ENCODE measurements around the gene AJAP1. TPM values are rescaled to one million over a fixed set of nuclear protein-coding genes. Genes with fewer than 3 reads are reported as not detected.

Gene AJAP1
- total RNA-seq, 2 donors from 2014 or later, result not detected

GRCh38 chr1:4699376-4700301 lies 45.2 kb downstream of the AJAP1 start:
- ATAC-seq (no peak), DNase-seq (ENCODE audit: low spot score) (no peak)
- Mint-ChIP-seq H3K27ac (no peak overlapping the region), H3K9me3 (no peaks in the 10 kb centered on the region), H3K4me1 (ENCODE audit: low read depth in 2 of 2) (no peaks in the 10 kb centered on the region), H3K36me3 (no peaks in the 10 kb centered on the region), H3K4me3 (no peak overlapping the region), H3K27me3 (peaks cover 0 to 3% of the 10 kb centered on the region in 2 donors)

- DNase-seq (ENCODE audit: low spot score) (no peak), ATAC-seq (no peak)
- Mint-ChIP-seq H3K27ac (no peak overlapping the region), H3K9me3 (no peaks in the 10 kb centered on the region), H3K4me3 (no peak overlapping the region), H3K36me3 (no peaks in the 10 kb centered on the region), H3K4me1 (ENCODE audit: low read depth in 2 of 2) (no peaks in the 10 kb centered on the region), H3K27me3 (peaks cover 0 to 3% of the 10 kb centered on the region in 2 donors)
These were observed 46.4 kb downstream of the AJAP1 start for GRCh38 chr1:4700801-4701200.

DNA sequence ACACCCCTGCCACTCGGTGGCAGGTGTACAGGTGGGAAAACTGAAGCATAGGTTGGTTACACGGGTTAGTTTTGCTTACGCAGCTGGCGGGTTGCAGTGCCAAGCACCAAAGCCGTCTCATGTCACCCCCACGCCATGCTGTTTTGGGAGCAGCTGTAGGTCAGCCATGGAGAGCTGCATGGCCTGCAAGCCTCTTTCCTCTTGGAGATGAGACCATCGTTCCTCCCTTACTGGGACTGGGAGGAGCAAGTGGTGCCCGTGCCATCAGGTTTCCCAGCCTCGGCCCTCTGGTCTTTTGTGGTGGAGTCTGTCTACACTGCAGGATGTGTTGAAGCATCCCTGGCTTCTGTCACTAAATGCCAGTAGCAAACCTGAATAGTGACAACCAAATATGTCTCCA lies 46.9 kb downstream of the AJAP1 start:
- Mint-ChIP-seq H3K4me3 (no peak overlapping the region), H3K4me1 (ENCODE audit: low read depth in 2 of 2) (no peaks in the 10 kb centered on the region), H3K27me3 (peaks cover 0 to 3% of the 10 kb centered on the region in 2 donors), H3K27ac (no peak overlapping the region), H3K9me3 (no peaks in the 10 kb centered on the region), H3K36me3 (no peaks in the 10 kb centered on the region)
- DNase-seq (ENCODE audit: low spot score) (no peak), ATAC-seq (no peak)

GRCh38 chr1:4702464-4702863 lies 48.1 kb downstream of the AJAP1 start:
- no peak overlapping the region for H3K4me3 Mint-ChIP-seq
- no peak overlapping the region for H3K27ac Mint-ChIP-seq
- H3K4me1 Mint-ChIP-seq (ENCODE audit: low read depth in 2 of 2), result no peaks in the 10 kb centered on the region
- peaks cover 0 to 3% of the 10 kb centered on the region in 2 donors for H3K27me3 Mint-ChIP-seq
- DNase-seq (ENCODE audit: low spot score), result no peak
- no peaks in the 10 kb centered on the region for H3K36me3 Mint-ChIP-seq
- no peaks in the 10 kb centered on the region for H3K9me3 Mint-ChIP-seq
- ATAC-seq, result no peak

DNA sequence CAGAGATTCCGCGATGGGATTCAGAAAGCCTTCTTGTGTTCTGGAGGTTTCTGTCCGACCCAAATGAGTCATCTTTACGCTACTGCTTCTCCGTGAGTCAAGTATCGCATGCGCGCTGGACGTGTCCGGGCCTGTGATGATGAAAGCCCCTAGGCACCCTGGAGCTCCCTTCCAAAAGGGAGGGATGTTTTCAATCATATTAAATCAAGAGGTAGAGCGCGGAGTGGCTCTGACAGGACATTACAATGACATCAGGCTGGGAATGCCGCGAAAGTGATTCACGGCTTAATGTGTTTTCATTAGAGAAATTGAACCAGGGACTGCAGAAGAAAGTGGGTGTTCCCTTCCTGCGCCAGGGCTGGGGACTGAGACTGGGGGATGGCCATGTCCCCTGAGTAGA lies 48.5 kb downstream of the AJAP1 start:
- Mint-ChIP-seq H3K4me1 (ENCODE audit: low read depth in 2 of 2) (no peaks in the 10 kb centered on the region), H3K27me3 (peaks cover 0 to 3% of the 10 kb centered on the region in 2 donors), H3K4me3 (no peak overlapping the region), H3K27ac (no peak overlapping the region), H3K36me3 (no peaks in the 10 kb centered on the region), H3K9me3 (no peaks in the 10 kb centered on the region)
- DNase-seq (ENCODE audit: low spot score) (no peak), ATAC-seq (no peak)

DNA sequence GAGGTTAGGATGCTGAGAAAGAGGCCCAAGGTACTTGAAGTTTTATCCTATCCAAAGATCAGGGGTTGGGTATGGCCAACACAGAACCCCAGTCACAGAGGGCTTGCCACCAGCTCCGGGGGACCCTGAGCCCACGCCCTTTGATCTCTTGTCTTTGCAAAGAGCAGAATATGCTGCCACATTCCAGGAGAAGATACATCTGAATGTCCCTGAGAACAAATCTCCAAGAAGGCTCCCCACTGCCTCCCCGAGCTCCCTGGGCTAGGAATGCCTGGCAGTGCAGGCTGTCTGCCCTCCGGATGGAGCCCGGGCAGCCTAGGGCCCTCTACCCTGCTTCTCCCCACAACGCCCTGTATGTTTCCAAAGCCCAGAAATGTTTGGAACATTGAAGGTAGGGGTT lies 49.2 kb downstream of the AJAP1 start:
- no peak overlapping the region for H3K27ac Mint-ChIP-seq
- peaks cover 0 to 3% of the 10 kb centered on the region in 2 donors for H3K27me3 Mint-ChIP-seq
- H3K9me3 Mint-ChIP-seq, result no peaks in the 10 kb centered on the region
- no peak overlapping the region for H3K4me3 Mint-ChIP-seq
- no peak for DNase-seq (ENCODE audit: low spot score)
- ATAC-seq, result no peak
- H3K36me3 Mint-ChIP-seq, result no peaks in the 10 kb centered on the region
- H3K4me1 Mint-ChIP-seq (ENCODE audit: low read depth in 2 of 2), result no peaks in the 10 kb centered on the region

GRCh38 chr1:4708840-4709507 lies 54.6 kb downstream of the AJAP1 start:
- Mint-ChIP-seq H3K4me3 (no peak overlapping the region), H3K9me3 (no peaks in the 10 kb centered on the region), H3K36me3 (no peaks in the 10 kb centered on the region), H3K27me3 (peaks cover 9 to 12% of the 10 kb centered on the region in 2 donors), H3K27ac (no peak overlapping the region), H3K4me1 (ENCODE audit: low read depth in 2 of 2) (no peaks in the 10 kb centered on the region)
- no peak for ATAC-seq
- DNase-seq (ENCODE audit: low spot score), result no peak

DNA sequence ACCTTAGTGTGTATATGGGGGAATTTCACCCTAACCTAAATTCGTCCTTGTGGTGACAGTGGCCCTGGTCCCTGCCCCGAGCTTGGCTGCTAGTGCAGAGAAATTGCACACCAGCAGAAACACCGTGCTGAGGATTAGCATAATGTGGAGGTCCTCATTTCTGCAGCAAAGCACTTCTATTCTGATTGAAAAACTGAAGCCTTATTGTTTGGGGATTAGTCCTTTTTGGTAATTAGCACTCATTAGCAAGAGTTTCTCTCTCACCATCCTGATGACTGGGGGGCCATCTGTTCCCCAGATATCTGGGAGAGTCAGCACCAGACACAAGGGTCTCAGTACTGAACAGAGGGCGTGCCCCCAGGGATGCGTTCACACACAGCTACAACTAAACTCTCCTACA lies 55.2 kb downstream of the AJAP1 start:
- DNase-seq (ENCODE audit: low spot score) (no peak), ATAC-seq (no peak)
- Mint-ChIP-seq H3K27me3 (peaks cover 9 to 12% of the 10 kb centered on the region in 2 donors), H3K4me3 (no peak overlapping the region), H3K27ac (no peak overlapping the region), H3K36me3 (no peaks in the 10 kb centered on the region), H3K9me3 (no peaks in the 10 kb centered on the region), H3K4me1 (ENCODE audit: low read depth in 2 of 2) (no peaks in the 10 kb centered on the region)

DNA sequence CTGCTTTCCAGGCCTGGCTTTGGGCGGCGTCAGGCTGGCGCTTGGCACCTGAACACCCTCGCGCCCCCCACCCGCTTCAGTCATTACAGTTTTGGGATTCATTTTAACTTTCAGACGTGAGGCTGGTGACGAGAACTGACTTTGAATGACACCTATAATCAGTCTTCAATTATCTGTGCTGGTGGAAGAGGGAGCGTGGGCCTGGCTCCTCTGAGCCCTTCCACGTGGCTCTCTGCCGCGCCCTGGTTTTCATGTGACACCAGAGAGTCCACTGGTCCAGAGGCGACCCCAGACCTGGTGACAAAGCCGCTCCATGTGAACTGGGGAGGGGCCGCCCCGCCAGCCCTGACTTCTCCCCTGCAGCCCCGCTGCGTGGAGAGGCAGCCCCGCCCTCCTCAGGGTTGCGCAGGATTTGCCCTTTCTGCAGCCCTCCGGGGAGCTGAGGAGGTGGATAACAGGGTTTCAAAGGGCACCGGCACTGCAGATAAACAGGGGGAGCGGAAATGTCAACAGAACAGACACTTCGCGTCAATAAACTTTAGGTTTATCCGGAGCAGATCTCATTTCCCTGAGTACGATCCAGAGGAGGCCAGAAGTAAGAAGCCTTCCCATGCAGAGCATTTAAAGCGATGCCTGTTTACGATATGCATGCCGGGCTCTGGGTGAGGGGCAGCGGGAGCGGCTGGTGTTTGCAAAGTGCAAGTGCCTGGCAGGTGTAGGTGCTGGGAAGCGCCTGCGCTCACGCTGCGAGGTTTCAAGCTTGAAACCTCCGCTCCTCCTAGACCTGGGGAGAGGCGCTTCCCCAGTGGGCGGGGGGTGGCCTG lies 56.4 kb downstream of the AJAP1 start:
- Mint-ChIP-seq H3K4me1 (ENCODE audit: low read depth in 2 of 2) (no peaks in the 10 kb centered on the region), H3K9me3 (no peaks in the 10 kb centered on the region), H3K27ac (no peak overlapping the region), H3K4me3 (no peak overlapping the region), H3K36me3 (no peaks in the 10 kb centered on the region), H3K27me3 (peaks cover 9 to 12% of the 10 kb centered on the region in 2 donors)
- DNase-seq (ENCODE audit: low spot score) (no peak), ATAC-seq (no peak)

DNA sequence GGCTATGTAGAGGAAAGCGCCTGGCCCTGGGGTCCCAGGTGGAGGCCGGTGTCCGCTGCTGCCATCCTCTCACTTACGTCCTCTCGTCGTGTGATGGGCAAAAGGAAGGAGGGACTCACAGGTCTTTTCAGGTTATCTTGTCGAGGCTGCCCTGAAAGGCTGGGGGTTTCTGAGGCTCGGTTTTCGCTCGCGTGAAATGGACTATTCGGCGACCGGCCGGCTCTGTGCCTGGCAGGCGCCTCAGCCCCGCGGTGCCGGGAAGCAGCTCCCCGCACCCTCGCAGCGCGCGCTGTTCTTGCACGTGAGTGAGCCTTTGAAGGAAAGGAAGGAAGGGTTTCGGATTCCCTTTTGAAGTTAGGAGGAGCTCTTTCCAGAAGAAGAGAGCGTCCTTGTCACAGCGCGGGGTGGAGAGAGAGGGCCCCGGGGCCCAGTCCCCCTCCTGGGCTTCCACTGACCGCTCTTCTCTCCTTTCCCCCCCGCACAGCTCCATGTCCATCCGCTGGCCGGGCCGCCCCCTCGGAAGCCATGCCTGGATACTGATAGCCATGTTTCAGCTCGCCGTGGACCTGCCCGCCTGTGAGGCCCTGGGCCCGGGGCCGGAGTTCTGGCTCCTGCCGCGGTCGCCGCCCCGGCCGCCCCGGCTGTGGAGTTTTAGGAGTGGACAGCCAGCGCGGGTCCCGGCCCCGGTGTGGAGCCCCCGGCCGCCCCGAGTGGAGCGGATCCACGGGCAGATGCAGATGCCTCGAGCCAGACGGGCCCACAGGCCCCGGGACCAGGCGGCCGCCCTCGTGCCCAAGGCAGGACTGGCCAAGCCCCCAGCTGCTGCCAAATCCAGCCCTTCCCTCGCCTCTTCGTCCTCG lies 57.2 kb downstream of the AJAP1 start:
- Mint-ChIP-seq H3K36me3 (no peaks in the 10 kb centered on the region), H3K9me3 (peaks cover 4% of the 10 kb centered on the region), H3K27me3 (peaks cover 9 to 18% of the 10 kb centered on the region in 2 donors), H3K4me3 (no peak overlapping the region), H3K4me1 (ENCODE audit: low read depth in 2 of 2) (no peaks in the 10 kb centered on the region), H3K27ac (no peak overlapping the region)
- ATAC-seq (no peak), DNase-seq (ENCODE audit: low spot score) (no peak)

DNA sequence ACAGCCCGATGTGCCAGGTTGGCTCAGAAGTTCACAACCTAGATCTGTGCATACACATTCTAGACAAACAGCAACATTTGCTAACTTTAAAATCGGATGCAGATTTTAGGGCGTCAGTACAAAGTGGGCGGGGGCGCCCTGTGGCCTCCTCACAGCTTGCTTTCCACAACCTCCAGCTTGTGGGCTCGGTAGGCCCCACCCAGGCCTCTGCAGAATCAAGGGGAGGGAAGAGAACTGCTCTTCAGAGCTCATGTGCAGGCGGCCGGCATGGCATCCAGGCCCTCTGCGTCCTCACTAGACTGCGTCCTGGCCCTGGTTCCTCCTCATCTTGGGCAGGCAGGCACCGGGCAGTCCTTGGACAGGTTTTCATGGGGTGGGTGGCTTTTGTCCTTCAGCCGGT lies 59.3 kb downstream of the AJAP1 start:
- DNase-seq (ENCODE audit: low spot score) (no peak), ATAC-seq (no peak)
- H3K27me3 Mint-ChIP-seq, result peaks cover 9 to 20% of the 10 kb centered on the region in 2 donors
- peaks cover 4% of the 10 kb centered on the region for H3K9me3 Mint-ChIP-seq
- H3K36me3 Mint-ChIP-seq, result no peaks in the 10 kb centered on the region
- no peak overlapping the region for H3K4me3 Mint-ChIP-seq
- no peak overlapping the region for H3K27ac Mint-ChIP-seq
- H3K4me1 Mint-ChIP-seq (ENCODE audit: low read depth in 2 of 2), result no peaks in the 10 kb centered on the region

DNA sequence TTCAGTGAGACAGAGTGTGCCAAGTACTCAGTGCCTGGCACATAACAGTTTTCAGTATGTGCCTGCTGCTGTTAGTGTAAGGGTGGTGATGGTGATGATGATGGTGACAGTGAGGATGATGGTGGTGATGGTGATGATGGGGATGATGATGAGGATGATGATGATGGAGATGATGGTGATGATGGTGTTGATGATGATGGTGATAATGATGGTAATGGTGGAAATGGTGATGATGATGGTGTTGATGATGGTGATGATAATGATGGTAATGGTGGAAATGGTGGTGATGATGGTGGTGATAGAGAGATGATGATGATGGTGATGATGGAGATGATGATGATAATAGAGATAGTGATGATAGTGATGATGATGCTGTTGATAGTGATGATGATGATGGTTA lies 62.0 kb downstream of the AJAP1 start:
- no peaks in the 10 kb centered on the region for H3K4me1 Mint-ChIP-seq (ENCODE audit: low read depth in 2 of 2)
- H3K27me3 Mint-ChIP-seq, result peaks cover 0 to 8% of the 10 kb centered on the region in 2 donors
- H3K36me3 Mint-ChIP-seq, result no peaks in the 10 kb centered on the region
- H3K9me3 Mint-ChIP-seq, result peaks cover 4% of the 10 kb centered on the region
- DNase-seq (ENCODE audit: low spot score), result no peak
- no peak for ATAC-seq
- no peak overlapping the region for H3K27ac Mint-ChIP-seq
- H3K4me3 Mint-ChIP-seq, result no peak overlapping the region

- Mint-ChIP-seq H3K36me3 (no peaks in the 10 kb centered on the region), H3K27ac (no peak overlapping the region), H3K4me3 (no peak overlapping the region), H3K27me3 (peaks cover under 1 to 8% of the 10 kb centered on the region in 2 donors), H3K9me3 (peaks cover 4% of the 10 kb centered on the region), H3K4me1 (ENCODE audit: low read depth in 2 of 2) (no peaks in the 10 kb centered on the region)
- ATAC-seq (no peak), DNase-seq (ENCODE audit: low spot score) (no peak)
These were observed 63.7 kb downstream of the AJAP1 start for GRCh38 chr1:4718071-4718470.

Measured in natural killer cell treated with Interleukin-12 subunit alpha and Interleukin-12 subunit beta and Interleukin-15 and Interleukin-18, amount 100 ng/mL, for 72 hours (primary cell).